ENCODE data around the gene AOPEP. TPM values are rescaled to one million over a fixed set of nuclear protein-coding genes. Genes with fewer than 3 reads are reported as not detected.

Gene AOPEP
- total RNA-seq, 2 donors from 2014 or later = 40.4 to 42.1 TPM

DNA sequence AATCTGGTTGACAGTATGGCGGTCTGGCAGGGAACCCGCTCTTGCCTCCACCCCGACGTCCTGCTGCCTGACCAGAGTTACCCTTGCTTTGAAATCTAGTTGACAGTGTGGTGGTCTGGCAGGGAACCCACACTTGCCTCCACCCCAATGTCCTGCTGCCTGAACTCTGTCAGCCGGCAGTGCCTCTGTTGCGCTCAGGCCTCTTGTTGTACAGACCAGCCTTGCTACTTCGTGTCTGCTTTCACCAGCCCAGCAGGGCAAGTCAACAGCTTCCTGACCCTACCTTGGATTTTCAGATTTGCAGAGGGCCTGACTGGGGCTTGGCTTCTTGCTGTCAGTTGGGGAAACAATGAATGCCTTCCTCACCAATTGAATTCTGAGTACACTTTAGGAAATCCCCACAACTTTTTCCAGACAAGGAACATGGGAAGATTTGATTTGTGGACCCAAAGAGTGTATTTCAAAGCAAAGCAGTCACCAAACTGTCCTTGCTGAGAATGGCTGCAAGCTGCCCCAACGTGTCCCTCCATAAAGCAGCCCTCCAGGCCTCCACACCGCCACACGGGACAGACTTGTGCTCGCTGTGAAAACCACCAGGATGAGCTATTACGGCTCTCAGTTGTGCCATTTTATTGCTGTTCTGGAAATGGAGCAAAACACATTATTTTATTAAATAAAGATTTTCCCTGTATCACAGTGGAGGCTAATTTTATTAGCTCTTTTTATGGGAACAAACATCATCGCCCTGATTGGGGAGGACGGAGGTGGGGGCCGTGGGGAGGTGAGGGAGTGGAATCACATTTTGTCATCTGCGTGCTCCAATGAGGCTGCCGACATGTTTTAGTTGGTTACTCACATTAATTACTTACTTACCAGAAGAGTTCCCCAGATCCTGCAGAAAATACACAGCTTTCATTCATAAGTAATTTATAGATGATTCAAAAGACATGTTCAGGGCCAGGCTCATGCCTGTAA lies 189.3 kb downstream of the AOPEP start:
- ATAC-seq (no peak), DNase-seq (no peak)
- intact Hi-C loops (cut with DNase I, micrococcal nuclease) = no loop called here

DNA sequence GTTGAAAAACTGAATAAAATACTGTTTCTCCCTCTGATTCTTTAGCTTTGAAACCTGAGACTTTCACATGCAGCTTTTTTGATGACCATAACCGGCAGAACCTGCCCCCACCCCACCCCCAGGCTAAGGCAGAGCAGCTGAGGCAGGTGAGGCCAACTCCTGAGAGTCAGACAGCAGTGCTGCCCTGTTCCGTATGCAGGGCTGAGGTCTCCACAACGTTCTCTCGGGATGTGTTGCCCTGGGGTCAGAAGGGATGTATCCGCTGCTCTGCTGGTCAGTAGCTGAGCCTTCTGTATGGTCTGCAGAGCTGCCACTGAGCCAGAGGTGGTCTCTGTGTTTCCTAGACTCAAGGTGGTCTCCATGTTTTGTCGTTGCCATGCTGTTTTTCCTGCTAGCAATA lies 190.5 kb downstream of the AOPEP start:
- ATAC-seq (no peak), DNase-seq (no peak)
- intact Hi-C loops (cut with DNase I, micrococcal nuclease) = no loop called here

DNA sequence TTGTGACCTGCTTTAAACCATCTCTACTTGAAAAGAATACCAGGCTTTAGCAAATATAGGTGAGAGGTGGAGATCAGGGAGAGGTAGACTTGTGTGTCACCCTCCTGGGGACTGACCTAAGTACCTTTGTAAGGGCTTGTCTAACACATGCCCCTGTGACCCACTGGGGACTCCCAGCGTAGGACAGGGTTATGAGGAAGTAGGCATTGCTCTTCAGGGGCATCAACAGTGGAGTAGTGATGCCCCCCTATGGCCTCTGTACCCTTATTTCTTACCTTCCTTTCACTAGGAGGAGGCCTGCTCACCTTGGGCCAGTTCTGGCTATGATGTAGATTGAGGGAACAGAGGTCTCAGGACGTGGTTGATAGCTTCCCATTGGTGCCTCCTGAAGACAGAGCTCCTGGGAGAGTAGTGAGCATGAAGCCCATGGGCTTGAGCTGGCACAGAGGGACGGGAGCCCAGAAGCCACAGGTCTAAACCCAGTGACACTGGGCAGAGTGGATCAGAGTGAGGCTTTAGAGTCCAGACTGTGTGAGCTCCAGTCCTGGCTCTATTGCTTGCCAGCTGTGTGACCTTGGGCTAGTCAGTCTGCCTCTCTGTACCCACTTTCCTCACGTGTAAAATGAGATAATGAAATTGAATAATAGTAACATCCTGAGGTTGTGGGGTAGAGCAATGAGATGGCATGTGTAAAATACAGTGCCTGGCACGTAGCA lies 191.7 kb downstream of the AOPEP start:
- intact Hi-C loops (cut with DNase I, micrococcal nuclease) = no loop called here
- peak; percentile 41 for ATAC-seq
- DNase-seq = no peak

DNA sequence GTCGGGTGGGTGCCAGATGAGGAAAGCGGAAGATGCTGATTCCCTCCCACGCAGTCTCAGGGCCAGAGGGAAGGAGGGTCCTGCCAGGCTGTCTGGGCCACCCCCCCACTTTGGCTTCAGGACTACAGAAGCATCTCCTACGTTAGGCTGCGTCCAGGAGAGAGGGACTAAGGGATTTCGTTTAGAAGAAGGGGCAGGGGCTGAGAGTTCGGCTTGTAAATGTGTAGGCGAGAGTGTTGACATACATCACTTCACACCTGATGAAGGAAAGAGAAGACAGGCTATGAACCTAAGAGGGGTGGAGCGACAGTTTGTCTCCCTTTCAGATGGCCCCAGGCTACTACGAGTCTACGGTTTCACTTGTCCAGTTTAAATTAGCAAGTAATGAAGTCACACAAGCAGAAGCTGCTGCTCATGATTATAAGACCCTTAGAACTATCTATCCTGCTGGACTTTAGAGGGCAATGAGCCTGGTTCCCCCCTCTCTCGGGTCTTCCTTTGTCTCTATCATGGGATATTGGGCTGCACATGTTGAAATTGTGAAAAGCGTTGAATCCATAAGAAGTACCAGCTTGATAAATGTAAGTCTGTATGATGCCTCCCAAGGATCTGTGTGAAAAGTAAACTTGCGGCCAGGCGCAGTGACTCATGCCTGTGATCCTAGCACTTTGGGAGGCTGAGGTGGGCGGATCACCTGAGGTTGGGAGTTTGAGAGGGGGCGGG lies 193.0 kb downstream of the AOPEP start:
- no peak for ATAC-seq
- no peak for DNase-seq
- intact Hi-C loops (cut with DNase I, micrococcal nuclease) = no loop called here

DNA sequence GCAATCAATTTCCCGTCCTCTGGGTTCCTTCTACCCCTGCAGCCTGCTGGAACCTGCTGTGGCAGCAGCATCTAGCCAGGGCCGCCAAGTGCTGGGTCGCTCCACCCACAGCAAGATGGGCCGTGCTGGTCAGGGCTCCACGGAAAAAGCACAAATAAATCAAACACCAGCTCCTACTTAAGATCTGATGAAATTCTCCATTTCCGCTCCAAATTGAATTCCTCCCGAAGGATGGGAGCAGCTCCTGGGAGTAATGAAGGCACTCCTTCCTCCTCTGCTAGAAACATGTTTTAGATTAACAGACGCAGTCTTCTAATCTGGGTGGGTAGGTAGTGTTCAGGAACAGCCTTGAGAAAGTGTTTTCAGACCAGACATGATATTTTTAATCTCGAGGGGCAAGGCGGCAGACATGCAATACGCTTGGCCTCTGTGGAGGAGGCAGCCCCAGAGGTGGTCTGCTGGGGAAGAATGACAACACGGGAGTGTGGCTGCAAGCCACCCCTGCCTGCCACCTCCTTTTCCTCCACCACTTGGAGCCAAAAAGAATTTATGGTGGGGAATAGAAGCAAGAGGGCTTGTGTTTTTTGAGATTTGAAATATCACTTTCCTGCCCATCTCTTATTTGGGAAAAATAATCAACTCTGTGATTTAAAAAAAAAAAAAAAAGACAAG lies 194.1 kb downstream of the AOPEP start:
- DNase-seq (no peak), ATAC-seq (no peak)
- intact Hi-C loops (cut with DNase I, micrococcal nuclease) = no loop called here

DNA sequence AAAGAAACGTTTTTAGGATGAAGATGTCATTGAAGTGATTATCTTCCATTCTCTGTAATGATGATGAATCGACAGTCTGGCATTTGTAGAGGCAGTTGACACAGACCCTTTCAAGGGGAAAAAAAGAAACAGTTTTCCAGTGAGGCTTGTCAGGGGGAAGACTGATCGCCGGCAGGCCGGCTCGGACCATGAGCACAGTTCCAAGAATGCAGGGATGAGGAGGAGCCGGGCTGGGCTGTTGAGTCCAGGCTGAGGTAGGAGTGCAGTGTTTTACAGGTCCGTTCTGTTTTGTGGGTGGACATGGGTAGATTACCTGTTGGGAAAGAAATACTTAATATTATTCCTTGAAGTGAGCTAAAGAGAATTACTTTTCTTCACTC lies 194.6 kb downstream of the AOPEP start:
- intact Hi-C loops (cut with DNase I, micrococcal nuclease) = no loop called here
- DNase-seq = no peak
- no peak for ATAC-seq

DNA sequence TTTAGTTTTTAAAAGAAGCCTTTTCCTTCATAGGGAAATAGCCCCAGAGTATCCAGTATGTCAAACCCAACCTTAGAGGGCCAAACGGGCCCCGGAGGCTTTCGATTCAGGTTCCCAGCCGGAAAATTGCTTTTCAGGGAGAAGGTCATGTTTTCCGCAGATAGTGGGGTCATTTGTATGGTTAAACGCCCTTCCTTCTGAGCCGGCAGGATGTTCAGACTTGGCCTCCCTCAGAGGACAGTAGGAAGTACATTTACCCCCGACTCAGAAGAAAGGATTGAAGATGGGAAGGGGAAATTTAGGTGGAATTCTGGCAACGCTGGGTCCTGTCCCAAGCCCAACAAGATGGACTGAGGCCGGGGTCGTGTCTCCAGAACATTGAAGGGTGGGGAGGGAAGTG lies 195.2 kb downstream of the AOPEP start:
- intact Hi-C loops (cut with DNase I, micrococcal nuclease) = no loop called here

DNA sequence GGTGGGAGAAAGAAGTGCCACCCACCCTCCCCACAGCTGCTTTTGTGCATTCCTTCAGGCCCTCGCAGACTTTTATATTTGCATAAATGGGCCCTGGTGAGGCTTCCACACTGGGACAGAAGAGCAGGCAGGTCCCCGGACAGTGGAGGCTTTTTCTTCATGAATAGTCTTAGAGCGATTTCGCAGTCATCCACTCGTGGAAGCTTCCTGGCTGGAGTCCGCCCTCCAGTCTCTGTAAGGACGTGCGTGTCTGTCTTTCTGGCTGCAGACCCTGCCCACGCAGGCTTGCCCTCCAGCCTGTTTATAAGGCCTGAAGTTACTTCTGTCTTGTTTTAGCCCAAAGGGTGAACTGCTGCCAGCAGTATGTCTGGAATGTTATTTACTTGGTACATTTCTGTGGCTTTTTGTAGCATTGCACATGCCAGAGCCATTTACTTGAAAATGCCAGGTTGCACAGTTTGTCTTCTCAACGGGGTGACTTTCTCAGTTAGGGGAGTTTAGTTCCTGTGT lies 195.7 kb downstream of the AOPEP start:
- intact Hi-C loops (cut with DNase I, micrococcal nuclease) = no loop called here
- ATAC-seq = no peak
- no peak for DNase-seq

More for the DNA sequence above, 195.2 kb downstream of the AOPEP start:
- no peak for DNase-seq
- ATAC-seq = no peak

DNA sequence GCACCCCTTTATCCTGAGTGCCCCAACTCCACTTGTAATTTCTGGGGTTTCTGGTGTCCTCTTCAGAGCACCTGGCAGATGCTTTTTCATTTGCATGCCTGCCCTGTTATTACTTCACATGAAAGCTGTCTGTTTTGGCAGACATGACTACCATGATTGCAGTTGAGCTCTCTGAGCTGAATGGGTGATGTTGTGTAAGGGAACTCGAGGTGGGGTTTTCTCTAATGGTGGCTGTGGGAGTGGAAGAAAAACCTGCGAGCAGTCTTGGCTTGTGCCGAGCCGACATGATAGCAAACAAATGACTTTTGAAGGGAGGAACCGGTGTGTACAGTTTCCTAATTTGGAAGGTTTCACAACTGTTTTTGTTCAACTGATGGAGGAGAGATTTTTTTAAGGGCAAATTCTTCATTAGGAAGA lies 196.2 kb downstream of the AOPEP start:
- ATAC-seq (no peak), DNase-seq (no peak)
- intact Hi-C loops (cut with DNase I, micrococcal nuclease) = no loop called here

DNA sequence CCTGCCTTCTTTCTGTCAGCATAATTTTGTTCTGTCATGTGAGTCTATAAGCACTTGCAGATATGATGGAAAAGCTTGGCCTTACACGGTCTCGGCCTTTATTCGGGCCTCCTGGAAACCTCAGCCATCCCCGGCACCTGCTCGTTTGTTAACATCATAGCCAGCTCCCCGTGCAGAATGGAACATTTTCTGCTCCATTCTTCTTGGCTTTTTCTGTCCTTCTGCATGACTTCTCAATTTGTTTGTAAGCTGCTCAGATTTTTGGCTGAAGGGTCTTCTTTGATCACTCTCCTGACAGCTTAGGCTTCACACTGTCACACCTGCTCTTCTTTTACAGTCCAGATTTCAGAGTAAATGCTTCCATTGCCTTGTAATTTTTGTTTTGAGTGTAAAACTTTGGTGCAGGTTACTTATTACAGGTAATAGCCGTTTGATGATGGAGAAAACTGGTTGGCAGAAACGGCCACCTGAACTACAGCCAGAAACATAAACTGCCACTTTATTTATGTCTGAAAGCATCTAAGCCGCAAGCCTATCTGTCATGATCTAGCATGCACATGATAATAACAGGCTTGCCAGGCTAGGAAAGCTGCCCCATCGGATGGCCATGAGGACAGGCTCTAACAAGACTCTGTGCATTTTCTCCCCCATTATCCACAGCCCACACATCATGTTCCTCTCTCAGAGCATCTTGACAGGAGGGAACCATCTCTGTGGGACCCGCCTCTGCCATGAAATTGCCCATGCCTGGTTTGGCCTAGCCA lies 197.0 kb downstream of the AOPEP start:
- peak; percentile 28 for ATAC-seq
- DNase-seq = no peak
- intact Hi-C loops (cut with DNase I, micrococcal nuclease) = no loop called here

DNA sequence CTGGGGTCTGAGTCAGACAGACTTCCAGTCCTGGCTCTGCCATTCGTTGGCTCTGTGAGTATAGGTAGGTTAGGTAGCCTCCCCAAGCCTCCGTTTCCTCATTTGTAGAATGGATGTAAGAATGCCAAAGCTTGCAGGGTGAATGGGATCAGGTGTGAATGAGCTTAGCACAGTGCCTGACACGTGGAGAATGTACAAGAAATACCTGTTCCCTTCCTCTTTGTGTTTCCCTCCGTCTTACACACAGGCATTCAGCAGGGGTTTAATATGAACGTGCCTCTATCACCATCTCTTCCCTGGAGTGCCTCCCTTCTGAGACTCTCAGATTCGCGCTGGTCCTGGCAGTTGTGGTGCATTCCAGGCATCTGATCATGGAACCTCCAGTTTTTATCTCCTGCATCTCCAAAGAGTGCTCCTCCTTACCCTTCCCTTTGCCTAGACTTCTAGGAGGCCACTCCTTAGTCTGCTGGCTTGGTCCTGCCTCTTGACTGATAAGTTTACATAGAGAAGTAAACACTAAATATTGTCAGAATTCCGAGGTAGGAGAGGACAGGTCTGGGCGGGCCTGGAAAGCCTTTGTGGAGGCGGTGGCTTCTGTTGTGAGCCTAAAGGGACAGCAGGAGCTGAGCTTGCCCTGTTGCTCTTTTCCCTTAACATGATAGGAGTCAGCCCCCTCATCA lies 199.4 kb downstream of the AOPEP start:
- ATAC-seq (peak; percentile 69), DNase-seq (peak in 1 of 2 donors; percentile 31)
- intact Hi-C loops (cut with DNase I, micrococcal nuclease) = no loop called here

DNA sequence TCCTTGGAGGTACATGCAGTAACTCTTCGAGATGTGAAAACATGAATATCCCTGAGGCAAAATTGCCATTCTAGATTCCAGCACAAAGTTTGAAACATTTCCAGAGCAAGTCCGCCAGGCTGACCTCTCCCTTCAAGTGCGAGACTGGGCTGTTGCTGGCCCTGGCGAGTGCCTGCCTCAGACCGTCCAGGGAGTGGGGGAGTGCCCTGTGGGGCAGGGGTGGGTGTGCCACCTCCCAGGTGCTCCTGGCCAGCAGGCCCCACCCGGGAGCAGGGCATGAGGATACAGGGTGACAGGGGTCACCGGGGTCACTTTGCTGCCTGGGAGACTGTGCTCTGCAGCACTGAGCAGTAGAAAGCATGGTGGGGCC lies 199.9 kb downstream of the AOPEP start:
- ATAC-seq (peak; percentile 54), DNase-seq (no peak)
- intact Hi-C loops (cut with DNase I, micrococcal nuclease) = no loop called here

DNA sequence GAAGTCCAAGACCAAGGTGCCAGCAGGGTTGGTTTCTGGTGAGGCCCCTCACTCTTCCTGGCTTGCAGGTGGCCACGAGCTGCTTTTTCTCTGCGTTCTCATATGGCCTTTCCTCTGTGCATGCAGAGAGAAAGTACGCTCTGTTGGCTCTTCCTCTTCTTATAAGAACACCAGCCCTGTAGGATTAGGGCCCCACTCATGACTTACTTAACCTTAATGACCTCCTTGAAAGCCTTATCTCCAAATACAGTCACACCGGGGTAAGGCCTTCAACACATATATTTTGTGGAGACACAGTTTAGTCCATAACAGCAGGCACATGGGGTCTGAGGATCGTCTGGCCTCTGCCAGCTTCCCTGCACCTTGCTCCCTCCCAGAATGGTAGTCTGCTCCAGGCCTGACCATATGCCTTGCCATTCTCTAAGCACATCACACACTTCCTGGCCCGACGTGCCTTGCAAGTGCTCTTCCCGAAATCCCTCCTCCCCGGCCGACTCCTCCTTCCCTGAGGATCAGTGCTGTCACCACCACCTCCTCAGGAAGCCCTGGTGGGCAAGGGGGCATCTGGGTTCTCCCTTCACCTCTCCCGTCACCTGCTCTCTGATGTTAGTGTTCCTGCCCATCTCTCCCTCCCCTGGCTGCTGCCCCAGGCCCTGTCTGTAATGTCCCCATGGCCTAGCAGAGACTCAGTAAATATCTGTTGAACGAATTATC lies 200.7 kb downstream of the AOPEP start:
- intact Hi-C loops (cut with DNase I, micrococcal nuclease) = no loop called here
- DNase-seq = no peak
- no peak for ATAC-seq

DNA sequence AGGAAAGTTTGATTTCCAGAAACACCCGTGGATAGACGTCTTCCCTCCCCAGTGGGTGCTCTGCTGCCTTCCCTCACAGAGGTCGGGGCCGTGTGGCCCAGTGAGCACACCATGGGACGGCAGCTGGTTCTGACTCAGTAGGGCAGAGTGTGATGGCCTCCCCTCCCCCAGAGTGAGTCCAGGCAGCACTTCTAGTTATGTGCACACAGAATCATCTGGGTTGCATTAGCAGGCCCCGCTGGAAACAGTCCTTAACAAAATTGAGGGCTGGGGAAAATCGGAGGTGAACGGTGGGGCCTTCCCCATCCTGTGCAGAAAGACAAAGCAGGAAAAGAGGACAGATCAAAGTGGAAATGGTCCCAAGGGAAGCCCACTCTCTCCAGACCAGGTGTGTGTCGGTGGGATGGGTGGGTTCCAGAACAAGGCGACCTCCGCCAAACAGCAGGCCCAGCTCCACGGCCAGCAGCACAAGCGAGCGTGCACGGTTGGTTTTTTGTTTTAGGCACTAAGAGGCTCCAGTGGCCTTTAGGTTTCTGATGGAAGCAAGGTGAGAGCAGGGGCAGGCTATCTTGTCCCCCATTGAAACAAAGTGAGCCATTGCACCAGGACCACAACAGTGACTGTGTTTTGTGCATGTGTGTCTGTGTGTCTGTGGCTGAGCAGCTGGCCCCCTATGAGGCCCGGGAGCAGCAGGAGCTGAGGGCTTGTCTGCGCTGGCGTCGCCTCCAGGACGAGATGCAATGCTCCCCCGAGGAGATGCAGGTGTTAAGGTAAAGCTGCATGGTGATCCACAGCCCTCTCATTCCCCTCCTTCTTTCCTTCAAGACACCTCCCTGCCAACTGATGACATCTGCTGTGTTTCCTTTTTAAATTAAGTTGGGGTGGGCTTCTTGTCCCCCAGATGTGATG lies 201.5 kb downstream of the AOPEP start:
- no peak for ATAC-seq
- no peak for DNase-seq
- intact Hi-C loops (cut with DNase I, micrococcal nuclease) = no loop called here

DNA sequence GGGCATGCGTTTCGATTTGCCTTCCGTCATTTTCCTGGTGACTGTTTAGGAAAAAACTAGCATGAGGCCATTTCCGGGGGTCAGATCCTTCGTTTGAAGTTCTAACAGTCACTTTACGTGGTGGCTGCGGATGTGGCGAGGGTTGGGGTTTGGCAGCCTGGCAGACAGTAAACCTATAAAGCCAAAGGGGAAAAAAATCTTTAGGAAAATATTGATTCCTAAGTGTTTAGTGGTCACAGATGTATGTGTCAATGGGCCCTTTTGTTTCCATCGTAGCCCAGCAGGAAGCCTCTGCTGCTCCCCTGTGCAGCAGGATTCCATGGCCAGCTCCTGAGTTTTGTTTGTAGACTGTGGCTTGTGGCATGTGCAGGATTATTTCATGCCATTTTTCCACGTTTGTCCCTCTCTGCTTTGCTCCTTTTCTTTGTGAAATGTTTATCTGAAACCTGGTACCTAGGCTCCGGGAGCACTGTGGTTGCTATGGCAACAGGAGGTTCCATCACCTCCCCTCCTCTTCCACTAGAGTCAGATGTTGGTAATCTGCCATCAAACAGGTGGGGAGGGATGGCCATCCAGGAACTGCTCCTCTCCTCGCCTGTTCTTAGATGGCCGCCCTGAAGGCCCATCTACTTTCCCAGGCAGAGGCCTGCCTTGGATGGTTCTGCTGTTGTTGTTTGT lies 202.3 kb downstream of the AOPEP start:
- intact Hi-C loops (cut with DNase I, micrococcal nuclease) = no loop called here
- no peak for DNase-seq
- no peak for ATAC-seq

DNA sequence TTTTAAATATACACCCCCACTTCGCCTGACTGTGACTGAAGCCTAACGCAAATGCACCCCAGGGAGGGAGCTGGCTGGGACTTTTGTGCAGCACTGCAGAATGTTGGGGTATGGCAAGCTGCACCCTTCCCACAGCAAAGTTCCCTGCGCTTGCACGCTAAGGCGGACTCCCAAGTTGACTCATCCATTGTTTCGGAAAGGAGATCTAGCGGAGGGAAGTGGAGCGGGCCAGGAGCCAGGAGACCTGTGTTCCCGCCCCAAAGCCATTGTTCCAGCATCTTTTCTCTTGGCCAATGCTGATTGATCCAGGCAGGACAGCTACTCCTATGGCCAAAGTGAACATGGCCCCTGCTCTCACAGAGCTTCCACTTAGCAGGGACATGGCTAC lies 202.9 kb downstream of the AOPEP start:
- ATAC-seq (no peak), DNase-seq (no peak)
- intact Hi-C loops (cut with DNase I, micrococcal nuclease) = no loop called here
